Central memory CD8-positive, alpha-beta T cell (primary cell): ENCODE results near the gene MGRN1.
A peak's percentile ranks its signal among the peaks of the same experiment; 100 is the strongest.

Experiments
- ATAC-seq: fragments of 150-1000 bp; cut with Tn5 transposase; replicated peaks from 2 replicates; pipeline ENCODE4 v1.10.0; 2022; ENCODE audit warnings: mild to moderate bottlenecking, moderate FRiP score, moderate number of reproducible peaks; ENCODE audit not compliant: poor library complexity, severe bottlenecking; ENCODE audit errors: extremely low read depth
- DNase-seq, 2 donors: peaks; one replicate each; pipeline ENCODE4 v3.0.0; 2021; ENCODE audit warnings: low spot score in 2 of 2
- H3K27ac Mint-ChIP-seq: one replicate; pipeline ENCODE4 v1.8.0; 2022; ENCODE audit warnings: low read depth, mild to moderate bottlenecking, moderate library complexity, mixed read lengths
- H3K27me3 Mint-ChIP-seq: one replicate; pipeline ENCODE4 v1.8.0; 2022; ENCODE audit warnings: mixed read lengths
- H3K36me3 Mint-ChIP-seq: one replicate; pipeline ENCODE4 v1.8.0; 2022; ENCODE audit warnings: mild to moderate bottlenecking, moderate library complexity, mixed read lengths; ENCODE audit not compliant: insufficient read depth
- H3K4me1 Mint-ChIP-seq: one replicate; pipeline ENCODE4 v1.8.0; 2022; ENCODE audit warnings: mixed read lengths
- H3K4me3 Mint-ChIP-seq: one replicate; pipeline ENCODE4 v1.8.0; 2022; ENCODE audit warnings: mild to moderate bottlenecking, moderate library complexity, mixed read lengths
- H3K9me3 Mint-ChIP-seq: one replicate; pipeline ENCODE4 v1.8.0; 2022; ENCODE audit warnings: mixed read lengths

The MGRN1 gene

DNA sequence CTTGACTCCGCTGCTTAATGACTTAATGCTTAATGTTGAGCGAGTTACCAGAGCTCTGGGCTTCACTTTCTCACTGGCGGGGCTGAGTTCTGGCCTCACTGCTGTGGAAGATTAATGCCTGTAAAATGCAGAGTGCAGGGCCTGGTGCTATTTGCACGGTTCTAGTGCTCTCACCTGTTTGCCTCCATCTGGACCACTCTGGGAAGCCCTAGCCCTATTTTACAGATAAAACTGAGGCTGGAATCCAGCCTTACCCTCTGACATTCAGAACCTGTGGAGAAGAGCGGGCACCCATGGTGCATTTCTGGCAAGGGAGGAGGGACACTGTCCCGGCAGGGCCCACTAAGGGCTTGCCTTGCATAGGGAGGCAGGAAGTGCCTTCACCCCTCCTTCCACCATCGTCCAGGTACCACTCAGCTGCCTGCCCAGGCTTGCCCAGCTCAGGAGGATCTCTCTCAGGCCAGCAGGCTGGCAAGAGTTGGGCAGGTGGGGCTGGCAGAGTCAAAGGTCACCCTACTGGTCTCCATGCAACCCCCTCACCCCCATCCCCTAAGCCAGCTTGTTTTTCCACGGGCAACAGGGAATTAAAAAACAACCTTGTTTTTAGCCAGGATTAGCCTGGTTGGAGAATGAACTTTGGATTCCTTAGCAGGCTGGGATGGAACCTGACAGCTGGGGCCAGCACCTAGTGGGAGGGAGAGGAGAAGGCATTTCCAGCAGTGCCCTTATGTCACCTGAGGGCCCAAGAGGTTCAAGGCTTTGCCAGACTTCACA lies 5.8 kb upstream of the MGRN1 start:
- Mint-ChIP-seq H3K27me3 (no peaks in the 10 kb centered on the region), H3K9me3 (no peaks in the 10 kb centered on the region), H3K36me3 (peaks cover 8% of the 10 kb centered on the region), H3K4me1 (peaks cover 13% of the 10 kb centered on the region), H3K4me3 (no peak overlapping the region), H3K27ac (no peak overlapping the region)
- DNase-seq = no peak
- no peak for ATAC-seq

DNA sequence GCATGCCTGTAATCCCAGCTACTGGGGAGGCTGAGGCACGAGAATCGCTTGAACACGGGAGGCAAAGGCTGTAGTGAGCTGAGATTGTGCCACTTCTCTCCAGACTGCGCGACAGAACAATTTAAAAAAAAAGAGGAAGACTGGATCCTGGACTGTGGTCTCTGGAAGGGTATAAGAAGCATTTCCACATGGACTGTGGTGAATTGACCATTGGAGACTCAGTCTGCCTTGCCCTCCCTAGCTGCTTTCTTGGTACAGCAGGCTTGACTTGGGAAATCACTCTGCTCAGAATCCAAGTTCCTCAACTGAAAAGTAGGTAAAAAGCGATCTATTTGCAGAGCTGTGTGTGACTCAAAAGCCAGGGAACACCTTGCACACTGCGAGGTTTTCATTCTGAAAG lies 1.0 kb upstream of the MGRN1 start:
- Mint-ChIP-seq H3K4me3 (peak overlapping the region; percentile 38), H3K36me3 (peaks cover 4% of the 10 kb centered on the region), H3K27me3 (no peaks in the 10 kb centered on the region), H3K27ac (peak overlapping the region; percentile 98), H3K9me3 (no peaks in the 10 kb centered on the region), H3K4me1 (peaks cover 27% of the 10 kb centered on the region)
- ATAC-seq (no peak), DNase-seq (no peak)

DNA sequence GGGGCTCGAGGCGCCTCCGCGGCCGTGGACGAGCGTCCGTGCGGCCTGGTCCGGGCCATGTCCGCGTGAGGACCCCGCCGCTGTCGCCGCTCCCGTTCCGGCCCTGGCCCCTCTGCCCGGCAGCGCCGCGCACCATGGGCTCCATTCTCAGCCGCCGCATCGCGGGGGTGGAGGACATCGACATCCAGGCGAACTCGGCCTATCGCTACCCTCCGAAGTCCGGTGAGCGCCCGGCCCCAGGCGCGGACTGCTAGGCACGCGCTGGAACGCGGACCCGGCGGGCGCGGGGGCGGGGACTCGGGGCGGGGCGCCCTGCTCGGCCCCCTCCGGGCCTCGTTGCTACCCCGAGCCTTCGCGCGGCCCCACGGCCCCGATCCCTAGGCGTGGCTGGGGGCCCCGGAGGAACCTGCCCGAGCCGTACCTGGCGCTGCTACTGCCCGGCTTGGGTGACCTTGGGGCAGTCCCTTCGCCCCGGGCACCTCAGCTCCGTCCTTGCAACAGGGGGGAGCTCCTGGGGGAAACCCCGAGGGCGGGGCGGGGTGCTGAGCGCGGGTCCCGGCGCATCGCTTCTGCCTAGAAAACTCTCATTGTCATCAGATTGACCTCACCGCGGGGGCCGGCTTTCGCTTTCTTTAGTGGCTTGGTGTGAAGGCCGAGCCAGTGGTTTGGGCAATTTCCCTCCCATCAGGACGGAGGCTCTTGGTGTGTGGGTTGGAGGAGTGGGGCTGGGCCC lies 367 bp downstream of the MGRN1 start:
- peak; percentile 46 to 57 for DNase-seq
- peak; percentile 29 for ATAC-seq

DNA sequence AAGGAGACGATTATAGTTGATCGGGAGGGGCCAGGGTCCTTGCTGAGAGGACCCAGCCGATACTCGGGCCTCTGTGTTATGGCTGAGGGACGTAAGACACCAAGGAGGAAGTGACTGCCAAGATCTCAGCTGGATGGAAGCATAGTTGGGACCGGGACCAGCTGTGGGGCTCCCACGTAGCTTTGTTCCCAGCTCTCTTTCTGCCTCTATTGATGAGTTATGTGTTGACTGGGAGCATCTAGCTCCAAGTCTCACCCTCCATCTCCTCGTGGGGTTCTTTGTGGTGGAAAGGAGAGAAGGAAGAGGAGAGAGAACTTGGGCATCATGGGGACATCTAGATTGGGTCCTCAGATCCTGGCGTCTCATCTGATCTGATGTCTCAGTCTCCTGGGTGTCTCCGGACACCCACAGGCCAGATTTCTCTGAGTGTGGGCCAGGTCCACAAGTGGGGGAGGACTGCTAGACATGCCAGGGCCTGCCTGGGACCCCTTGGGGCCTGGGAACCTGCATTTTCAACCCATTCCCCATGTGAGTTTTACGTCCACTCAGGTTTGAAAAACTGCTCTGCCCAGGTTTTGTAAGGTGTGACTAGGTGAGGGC lies 1.0 kb downstream of the MGRN1 start:
- Mint-ChIP-seq H3K27me3 (no peaks in the 10 kb centered on the region), H3K4me3 (peak overlapping the region; percentile 89), H3K36me3 (peaks cover 8% of the 10 kb centered on the region), H3K4me1 (peaks cover 27% of the 10 kb centered on the region), H3K27ac (peak overlapping the region; percentile 98), H3K9me3 (no peaks in the 10 kb centered on the region)
- no peak for ATAC-seq
- DNase-seq = no peak

More for the DNA sequence above, 367 bp downstream of the MGRN1 start:
- Mint-ChIP-seq H3K27ac (peak overlapping the region; percentile 98), H3K27me3 (no peaks in the 10 kb centered on the region), H3K4me3 (peak overlapping the region; percentile 89), H3K9me3 (no peaks in the 10 kb centered on the region), H3K36me3 (peaks cover 8% of the 10 kb centered on the region), H3K4me1 (peaks cover 27% of the 10 kb centered on the region)

DNA sequence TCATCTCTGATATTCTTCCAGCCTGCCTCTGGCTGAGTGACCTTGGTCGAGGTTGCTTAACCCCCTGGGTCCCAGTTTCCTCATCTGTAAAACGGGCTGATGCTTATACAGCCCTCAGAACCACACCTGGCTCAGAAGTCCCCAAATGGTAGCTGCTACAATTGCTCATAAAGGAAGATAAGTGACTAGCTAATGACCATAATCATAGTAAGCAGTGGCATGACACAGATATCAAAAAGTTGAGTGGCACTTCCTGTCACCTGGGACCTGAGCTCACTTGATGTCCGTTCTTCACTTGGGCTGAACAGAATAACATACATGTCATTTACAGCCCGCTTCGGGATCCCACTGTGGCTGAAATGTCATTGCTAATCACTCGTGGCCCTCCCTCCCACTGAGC lies 1.8 kb downstream of the MGRN1 start:
- H3K27me3 Mint-ChIP-seq = no peaks in the 10 kb centered on the region
- H3K4me1 Mint-ChIP-seq = peaks cover 27% of the 10 kb centered on the region
- DNase-seq = no peak
- peak overlapping the region; percentile 19 for H3K27ac Mint-ChIP-seq
- H3K9me3 Mint-ChIP-seq = no peaks in the 10 kb centered on the region
- peaks cover 9% of the 10 kb centered on the region for H3K36me3 Mint-ChIP-seq
- peak overlapping the region; percentile 89 for H3K4me3 Mint-ChIP-seq
- ATAC-seq = no peak

DNA sequence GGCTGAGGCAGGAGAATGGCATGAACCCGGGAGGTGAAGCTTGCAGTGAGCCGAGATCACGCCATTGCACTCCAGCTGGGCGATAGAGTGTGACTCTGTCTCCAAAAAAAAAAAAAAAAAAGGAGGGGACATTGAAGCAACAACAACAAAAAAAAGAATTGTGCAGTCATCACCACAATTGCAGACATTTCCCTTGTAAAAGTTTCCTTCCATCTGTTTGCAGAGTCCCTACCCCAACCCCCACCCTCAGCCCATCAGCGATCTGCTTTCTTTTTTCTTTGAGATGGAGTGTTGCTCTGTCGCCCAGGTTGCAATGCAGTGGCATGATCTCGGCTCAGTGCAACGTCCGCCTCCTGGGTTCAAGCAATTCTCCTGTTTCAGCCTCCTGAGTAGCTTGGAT lies 3.7 kb downstream of the MGRN1 start:
- Mint-ChIP-seq H3K27me3 (no peaks in the 10 kb centered on the region), H3K9me3 (no peaks in the 10 kb centered on the region), H3K27ac (no peak overlapping the region), H3K4me3 (no peak overlapping the region), H3K36me3 (peaks cover 13% of the 10 kb centered on the region), H3K4me1 (peaks cover 27% of the 10 kb centered on the region)
- ATAC-seq = no peak
- no peak for DNase-seq

DNA sequence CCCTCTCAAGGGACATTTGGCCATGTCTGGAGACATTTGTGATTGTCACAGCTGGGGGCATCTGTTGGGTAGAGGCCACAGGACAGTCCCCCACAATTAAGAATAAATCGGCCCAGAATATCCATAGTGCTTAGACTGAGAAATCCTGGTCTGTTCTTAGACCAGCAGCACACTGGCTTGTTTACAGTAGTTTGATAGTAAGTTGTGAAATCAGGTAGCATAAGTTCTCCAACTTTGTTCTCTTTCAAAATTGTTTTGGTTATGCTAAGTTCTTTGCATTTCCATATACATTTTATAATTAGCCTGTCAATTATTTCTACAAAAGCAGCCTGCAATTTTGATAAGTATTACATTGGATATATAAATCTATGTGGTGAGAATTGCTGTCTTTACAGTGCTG lies 6.8 kb downstream of the MGRN1 start:
- Mint-ChIP-seq H3K4me1 (peaks cover 7% of the 10 kb centered on the region), H3K27ac (no peak overlapping the region), H3K36me3 (peaks cover 19% of the 10 kb centered on the region), H3K4me3 (no peak overlapping the region), H3K27me3 (no peaks in the 10 kb centered on the region), H3K9me3 (no peaks in the 10 kb centered on the region)
- no peak for ATAC-seq
- no peak for DNase-seq

DNA sequence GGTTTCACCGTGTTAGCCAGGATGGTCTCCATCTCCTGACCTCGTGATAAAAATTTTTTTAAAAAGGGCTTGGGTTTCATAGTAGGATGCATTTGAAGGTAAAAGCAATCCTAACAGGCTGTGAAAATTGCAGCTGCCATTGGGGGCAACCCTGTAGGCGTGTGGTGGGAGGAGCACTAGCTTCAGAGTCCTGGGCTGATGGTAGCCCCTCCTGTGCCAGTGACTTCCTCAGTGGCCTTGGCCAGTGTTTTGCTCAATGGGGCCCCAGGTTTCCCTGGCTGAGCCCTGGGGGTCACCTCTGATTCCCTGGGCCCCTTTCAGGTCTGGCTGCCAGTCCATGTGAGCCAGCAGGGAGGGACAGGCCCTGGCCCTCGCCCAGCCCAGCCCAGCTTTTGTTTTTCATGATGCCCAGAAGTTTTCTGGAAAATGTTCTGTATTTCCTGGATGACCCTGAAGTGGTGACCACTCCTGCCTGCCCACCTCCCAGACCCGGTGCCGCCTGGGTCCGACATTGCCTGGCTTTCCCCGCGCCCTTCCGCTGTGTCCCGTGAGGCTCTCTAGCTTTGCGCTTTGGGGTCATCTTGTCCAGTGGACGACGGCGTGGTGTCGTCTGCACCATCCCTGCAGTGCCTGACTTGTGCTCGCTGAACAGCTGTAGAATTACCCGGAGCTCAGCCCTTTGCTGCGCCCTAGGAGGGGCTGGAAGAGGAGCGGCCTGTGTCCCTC lies 9.4 kb downstream of the MGRN1 start:
- no peak overlapping the region for H3K27ac Mint-ChIP-seq
- H3K4me1 Mint-ChIP-seq = peaks cover 4% of the 10 kb centered on the region
- no peaks in the 10 kb centered on the region for H3K27me3 Mint-ChIP-seq
- no peak for DNase-seq
- H3K36me3 Mint-ChIP-seq = peaks cover 20% of the 10 kb centered on the region
- ATAC-seq = no peak
- H3K9me3 Mint-ChIP-seq = no peaks in the 10 kb centered on the region
- H3K4me3 Mint-ChIP-seq = no peak overlapping the region

DNA sequence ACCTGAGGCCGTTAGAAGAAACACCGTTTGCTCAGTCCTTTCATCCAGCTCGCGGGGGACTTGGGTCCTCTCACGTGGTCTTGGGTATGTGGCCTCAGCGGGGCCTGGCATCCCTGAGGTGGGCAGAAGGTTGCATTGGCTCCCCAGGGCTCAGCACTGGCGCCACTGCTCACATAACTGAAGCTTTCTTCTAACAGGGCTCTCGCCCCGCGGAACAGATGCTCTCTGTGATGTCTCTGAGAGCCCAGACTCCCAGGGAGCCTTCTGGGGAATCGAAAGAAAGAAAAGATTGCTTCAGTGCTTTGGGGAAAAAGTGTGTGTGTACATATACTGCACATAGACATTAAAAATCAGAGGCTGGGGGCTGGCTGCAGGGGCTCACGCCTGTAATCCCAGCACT lies 10.1 kb downstream of the MGRN1 start:
- H3K27ac Mint-ChIP-seq = no peak overlapping the region
- no peaks in the 10 kb centered on the region for H3K9me3 Mint-ChIP-seq
- no peak for DNase-seq
- peaks cover 20% of the 10 kb centered on the region for H3K36me3 Mint-ChIP-seq
- no peaks in the 10 kb centered on the region for H3K27me3 Mint-ChIP-seq
- no peak for ATAC-seq
- H3K4me1 Mint-ChIP-seq = peaks cover 11% of the 10 kb centered on the region
- no peak overlapping the region for H3K4me3 Mint-ChIP-seq

DNA sequence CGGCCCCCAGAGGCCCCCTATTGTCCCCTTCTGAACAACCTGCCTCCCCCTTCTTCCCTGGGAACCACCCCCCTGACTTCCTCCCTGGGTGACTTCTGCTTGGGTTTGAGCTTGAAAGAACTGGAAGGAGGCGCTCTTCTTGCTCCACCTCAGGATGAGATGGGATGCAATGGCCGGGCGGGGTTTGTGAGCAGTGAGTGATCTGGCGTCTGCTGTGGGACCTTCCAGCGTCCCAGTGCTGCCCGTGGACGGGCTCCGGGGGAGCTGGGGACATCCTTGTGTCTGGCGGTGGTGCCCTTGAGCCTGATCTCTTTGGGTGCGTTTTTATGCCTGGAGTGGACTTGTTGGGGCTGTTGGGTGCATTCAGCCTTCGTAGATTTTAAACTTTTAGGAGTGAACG lies 11.6 kb downstream of the MGRN1 start:
- Mint-ChIP-seq H3K9me3 (no peaks in the 10 kb centered on the region), H3K4me1 (peaks cover 23% of the 10 kb centered on the region), H3K27ac (no peak overlapping the region), H3K4me3 (no peak overlapping the region), H3K27me3 (no peaks in the 10 kb centered on the region), H3K36me3 (peaks cover 19% of the 10 kb centered on the region)
- ATAC-seq (no peak), DNase-seq (no peak)

DNA sequence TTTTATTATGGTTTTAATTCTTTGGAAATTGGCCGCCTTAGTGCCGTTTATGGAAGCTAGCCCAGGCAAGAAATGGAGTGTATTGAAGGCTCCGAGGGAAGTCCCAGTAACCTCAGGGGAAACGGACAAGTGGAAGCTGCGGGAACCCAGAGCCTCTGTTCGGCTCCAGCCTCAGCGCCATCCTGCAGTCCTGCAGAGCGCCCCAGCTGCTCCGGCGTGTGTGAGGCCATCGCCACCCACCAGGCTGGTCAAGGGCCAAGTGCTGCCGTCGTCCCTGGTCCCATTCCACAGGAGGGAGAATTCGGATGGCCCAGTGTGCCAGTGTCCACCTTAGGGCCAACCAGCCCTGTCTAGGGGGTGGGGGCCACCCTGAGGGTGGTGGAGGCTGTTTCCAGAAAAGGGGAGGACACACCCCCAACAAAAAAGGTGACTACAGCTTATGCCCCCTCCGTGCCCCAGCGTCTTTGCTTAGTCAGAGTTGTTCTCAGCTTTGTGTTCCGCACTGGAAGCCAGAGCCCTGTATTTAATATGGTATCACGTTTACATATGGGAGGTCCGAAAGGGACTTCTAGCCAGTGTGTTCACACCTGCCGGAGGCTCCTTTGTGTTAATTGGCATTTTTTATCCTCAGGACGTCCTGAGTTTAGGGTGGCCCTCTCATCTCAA lies 13.0 kb downstream of the MGRN1 start:
- H3K4me1 Mint-ChIP-seq = peaks cover 25% of the 10 kb centered on the region
- H3K27ac Mint-ChIP-seq = no peak overlapping the region
- H3K9me3 Mint-ChIP-seq = no peaks in the 10 kb centered on the region
- H3K4me3 Mint-ChIP-seq = no peak overlapping the region
- DNase-seq (no peak), ATAC-seq (no peak)
- H3K27me3 Mint-ChIP-seq = no peaks in the 10 kb centered on the region
- peaks cover 15% of the 10 kb centered on the region for H3K36me3 Mint-ChIP-seq

DNA sequence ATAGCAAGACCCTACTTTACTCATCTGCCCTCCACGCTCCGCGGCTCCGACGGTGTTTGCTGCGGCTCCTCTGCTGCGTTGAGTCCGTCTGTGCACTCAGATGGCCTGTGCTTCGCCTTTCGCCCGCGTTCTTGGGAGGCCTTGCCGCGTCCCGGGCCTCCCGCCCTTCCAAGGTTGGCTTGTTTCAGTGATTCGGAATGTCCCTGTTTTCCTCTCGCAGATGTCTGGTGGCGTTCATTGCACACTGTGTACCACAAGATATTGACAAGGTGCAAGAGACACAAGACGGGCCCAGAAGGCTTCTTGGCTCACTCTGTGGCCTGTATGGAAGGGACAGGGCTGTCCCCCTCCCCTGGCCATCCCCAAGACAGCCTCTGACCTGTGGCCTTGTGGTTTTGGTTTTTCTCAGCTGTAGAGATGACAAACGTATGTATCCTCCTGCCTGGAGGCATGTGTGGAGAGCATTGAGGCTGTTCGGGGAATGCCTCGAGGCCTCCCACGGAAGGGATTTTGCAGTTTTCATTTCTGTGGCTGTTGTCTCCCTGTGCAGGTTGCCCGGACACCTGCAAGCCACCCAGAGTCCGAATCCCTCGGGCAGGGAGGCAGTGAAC lies 15.4 kb downstream of the MGRN1 start:
- DNase-seq = no peak
- Mint-ChIP-seq H3K27ac (peak overlapping the region; percentile 19), H3K9me3 (no peaks in the 10 kb centered on the region), H3K4me3 (no peak overlapping the region), H3K4me1 (peaks cover 25% of the 10 kb centered on the region), H3K27me3 (no peaks in the 10 kb centered on the region), H3K36me3 (peaks cover 15% of the 10 kb centered on the region)
- no peak for ATAC-seq
